Activated effector memory CD4-positive, alpha-beta T cell treated with anti-CD3 and anti-CD28 coated beads, Interleukin-2, amount 50 U/mL, for 16 hours (primary cell): ENCODE results near the gene EPB41.
A peak's percentile ranks its signal among the peaks of the same experiment; 100 is the strongest.
"Not testable (repeated sequence)": the region's sequence is repeated elsewhere in the genome, so short reads cannot be mapped to it uniquely, and the experiment has no call there.

Experiments used
- DNase-seq: peaks from one replicate; pipeline ENCODE4 v3.0.0-alpha.2; 2020

EPB41 gene

GRCh38 chr1:28914228-28915030, at the start of gene EPB41:
Gene EPB41, plus strand, starts transcription at chr1:28914569. Its CDS starts 72,869 bp downstream, at chr1:28987438.
- peak; percentile 96 for DNase-seq

GRCh38 chr1:28864695-28865094, 49.7 kb upstream of the EPB41 start:
- no peak for DNase-seq

- DNase-seq = no peak
These were observed 48.2 kb upstream of the EPB41 start for GRCh38 chr1:28865997-28866650.

GRCh38 chr1:28867850-28868249, 46.5 kb upstream of the EPB41 start:
- DNase-seq = no peak

- no peak for DNase-seq
These were observed 44.4 kb upstream of the EPB41 start for GRCh38 chr1:28869952-28870351.

- DNase-seq = no peak
These were observed 42.6 kb upstream of the EPB41 start for GRCh38 chr1:28871631-28872401.

GRCh38 chr1:28875134-28875533, 39.2 kb upstream of the EPB41 start:
- DNase-seq = not testable (repeated sequence)

GRCh38 chr1:28877132-28877781, 37.1 kb upstream of the EPB41 start:
- DNase-seq = peak; percentile 91

- no peak for DNase-seq
These were observed 35.6 kb upstream of the EPB41 start for GRCh38 chr1:28878796-28879195.

- peak; percentile 92 for DNase-seq
These were observed 32.2 kb upstream of the EPB41 start for GRCh38 chr1:28882009-28882628.

- no peak for DNase-seq
These were observed 31.1 kb upstream of the EPB41 start for GRCh38 chr1:28883242-28883616.

- peak; percentile 66 for DNase-seq
These were observed 28.9 kb upstream of the EPB41 start for GRCh38 chr1:28885472-28885877.

- no peak for DNase-seq
These were observed 28.2 kb upstream of the EPB41 start for GRCh38 chr1:28885977-28886730.

- peak; percentile 96 for DNase-seq
These were observed 27.5 kb upstream of the EPB41 start for GRCh38 chr1:28886731-28887418.

- DNase-seq = peak; percentile 86
These were observed 26.9 kb upstream of the EPB41 start for GRCh38 chr1:28887419-28887834.

- no peak for DNase-seq
These were observed 26.3 kb upstream of the EPB41 start for GRCh38 chr1:28887835-28888682.

- DNase-seq = no peak
These were observed 25.5 kb upstream of the EPB41 start for GRCh38 chr1:28888915-28889314.

- DNase-seq = no peak
These were observed 25.0 kb upstream of the EPB41 start for GRCh38 chr1:28889357-28889756.

GRCh38 chr1:28890435-28890834, 23.9 kb upstream of the EPB41 start:
- no peak for DNase-seq

GRCh38 chr1:28890836-28891235, 23.5 kb upstream of the EPB41 start:
- no peak for DNase-seq
